HG03521 (cell line): ENCODE data around the gene NUDT22.

Source experiments
- ATAC-seq: cut with Tn5 transposase; IDR thresholded peaks from one replicate; pipeline ENCODE4 v1.9.1; 2021; ENCODE audit warnings: mild to moderate bottlenecking, moderate library complexity; ENCODE audit not compliant: unreplicated experiment

Gene NUDT22

GRCh38 chr11:64268025-64268892, 42.2 kb downstream of the NUDT22 start:
- ATAC-seq: no peak

- ATAC-seq: peak; percentile 7
These were observed 42.9 kb downstream of the NUDT22 start for GRCh38 chr11:64268893-64269539.

DNA sequence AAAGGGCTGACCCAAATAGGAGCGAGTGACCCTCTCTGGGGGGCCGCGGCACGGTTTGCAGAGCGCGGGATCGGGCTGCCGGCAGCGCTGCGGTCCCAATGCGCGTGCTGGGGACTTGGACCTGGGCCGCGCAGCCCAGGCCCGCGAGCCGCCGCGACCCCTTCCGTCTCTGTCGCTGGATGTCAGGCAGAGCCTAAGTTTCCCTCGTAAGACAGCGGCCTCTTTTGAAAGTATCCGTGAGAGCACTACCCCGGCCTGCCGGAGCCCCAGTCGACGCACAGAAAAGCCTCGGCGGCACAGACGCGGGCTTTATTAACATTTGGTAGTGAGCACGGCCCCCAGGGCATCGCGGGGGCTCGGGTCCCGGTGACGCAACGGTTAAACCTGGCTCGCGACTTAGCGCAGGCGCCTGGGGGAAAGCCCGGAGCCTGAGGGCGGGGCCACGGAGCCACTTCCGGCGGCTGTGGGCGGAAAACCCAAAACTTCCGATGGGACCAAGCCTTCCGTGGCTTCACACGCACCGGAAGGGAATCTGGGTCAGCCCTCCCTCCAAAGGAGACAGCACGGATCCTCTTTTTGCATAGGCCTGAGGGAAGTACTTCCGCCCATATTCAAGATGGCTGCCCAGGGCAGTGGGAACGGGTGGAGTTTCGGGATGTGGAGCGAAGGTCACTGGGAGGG, 43.6 kb downstream of the NUDT22 start:
- ATAC-seq: peak; percentile 58

GRCh38 chr11:64275031-64275800, 49.1 kb downstream of the NUDT22 start:
- no peak for ATAC-seq

- ATAC-seq: no peak
These were observed 49.8 kb downstream of the NUDT22 start for GRCh38 chr11:64275841-64276240.

GRCh38 chr11:64276653-64277431, 50.8 kb downstream of the NUDT22 start:
- no peak for ATAC-seq

GRCh38 chr11:64278576-64279190, 52.6 kb downstream of the NUDT22 start:
- ATAC-seq: no peak
